ENCODE results near the gene SDHAF2. TPM values are rescaled to one million over a fixed set of nuclear protein-coding genes. Genes with fewer than 3 reads are reported as not detected.
A peak's percentile ranks its signal among the peaks of the same experiment; 100 is the strongest.

The SDHAF2 gene
- total and polyA plus RNA-seq, 2 of the 13 experiments (the other 11 are each of a cell fraction or from before 2014, with no cell fraction given) = 44.2 to 70.4 TPM

DNA sequence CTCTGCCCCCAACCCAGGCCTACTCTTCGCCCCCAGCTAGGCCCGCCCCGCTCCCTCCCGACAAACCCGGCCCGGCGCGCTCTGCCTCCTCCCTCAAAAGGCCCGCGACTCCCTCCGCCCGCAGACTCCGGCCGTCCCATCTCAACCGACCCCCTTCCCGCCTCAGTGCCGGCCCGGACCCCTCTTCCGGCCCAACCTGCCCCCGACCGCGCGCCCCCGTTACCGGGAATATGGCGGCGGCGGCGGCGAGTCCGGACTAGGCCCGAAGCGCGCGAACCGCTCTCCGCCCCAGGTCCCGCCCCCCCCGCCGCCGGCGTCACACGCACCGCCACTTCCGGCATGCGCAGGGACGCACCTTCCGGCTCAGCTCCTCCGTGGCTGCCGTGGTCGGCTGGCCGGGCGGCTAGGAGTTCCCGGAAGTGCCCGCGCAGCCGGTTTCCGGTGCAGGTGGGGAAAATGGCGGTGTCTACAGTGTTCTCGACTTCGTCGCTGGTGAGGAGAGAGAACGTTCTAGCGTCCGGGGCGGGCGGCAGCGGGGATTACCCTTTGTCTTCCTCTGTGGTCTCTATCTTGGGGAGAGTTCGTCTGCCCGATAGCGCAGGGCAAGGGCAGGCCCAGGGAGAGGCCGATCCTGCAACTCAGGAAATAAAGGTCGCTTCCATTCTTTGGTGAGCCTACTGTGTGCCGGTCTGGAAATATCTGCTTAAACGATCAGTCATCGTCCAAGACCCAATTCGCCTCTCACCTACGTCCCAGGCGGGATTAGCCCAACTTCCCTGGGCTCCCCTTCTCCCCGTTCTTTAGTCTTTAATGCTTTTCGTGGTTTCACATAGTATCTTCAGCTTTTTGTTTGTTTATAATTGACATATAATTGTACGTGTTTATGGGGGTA, at the start of gene SDHAF2, which contains the start of gene CPSF7 (continued):
- TF ChIP-seq TCF12 (IDR thresholded peaks at IDR 0.05) (no peak), TCF12 (CRISPR knock-in tag; IDR thresholded peaks at IDR 0.05) (peak; percentile 81; the same call in 1 of the 2 replicates), ZNF652 (CRISPR knock-in tag; IDR thresholded peaks at IDR 0.05; ENCODE audit: borderline replicate concordance, low read depth) (no peak), MBD4 (IDR thresholded peaks at IDR 0.05; ENCODE audit: borderline replicate concordance, low read length) (no peak), ATF7-NPFF (CRISPR knock-in tag; IDR thresholded peaks at IDR 0.05; ENCODE audit: low read depth) (peak; percentile 93), JDP2 (CRISPR knock-in tag; IDR thresholded peaks at IDR 0.05; ENCODE audit: borderline replicate concordance) (no peak; the same call in 1 of the 2 replicates), CENPX (CRISPR knock-in tag; IDR thresholded peaks at IDR 0.05) (no peak)
- TF ChIP-seq, protein P1, sequence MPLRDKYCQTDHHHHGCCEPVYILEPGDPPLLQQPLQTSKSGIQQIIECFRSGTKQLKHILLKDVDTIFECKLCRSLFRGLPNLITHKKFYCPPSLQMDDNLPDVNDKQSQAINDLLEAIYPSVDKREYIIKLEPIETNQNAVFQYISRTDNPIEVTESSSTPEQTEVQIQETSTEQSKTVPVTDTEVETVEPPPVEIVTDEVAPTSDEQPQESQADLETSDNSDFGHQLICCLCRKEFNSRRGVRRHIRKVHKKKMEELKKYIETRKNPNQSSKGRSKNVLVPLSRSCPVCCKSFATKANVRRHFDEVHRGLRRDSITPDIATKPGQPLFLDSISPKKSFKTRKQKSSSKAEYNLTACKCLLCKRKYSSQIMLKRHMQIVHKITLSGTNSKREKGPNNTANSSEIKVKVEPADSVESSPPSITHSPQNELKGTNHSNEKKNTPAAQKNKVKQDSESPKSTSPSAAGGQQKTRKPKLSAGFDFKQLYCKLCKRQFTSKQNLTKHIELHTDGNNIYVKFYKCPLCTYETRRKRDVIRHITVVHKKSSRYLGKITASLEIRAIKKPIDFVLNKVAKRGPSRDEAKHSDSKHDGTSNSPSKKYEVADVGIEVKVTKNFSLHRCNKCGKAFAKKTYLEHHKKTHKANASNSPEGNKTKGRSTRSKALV (CRISPR knock-in tag; IDR thresholded peaks at IDR 0.05) = peak; percentile 57; the same call in 1 of the 2 replicates
- TF ChIP-seq, protein P2, sequence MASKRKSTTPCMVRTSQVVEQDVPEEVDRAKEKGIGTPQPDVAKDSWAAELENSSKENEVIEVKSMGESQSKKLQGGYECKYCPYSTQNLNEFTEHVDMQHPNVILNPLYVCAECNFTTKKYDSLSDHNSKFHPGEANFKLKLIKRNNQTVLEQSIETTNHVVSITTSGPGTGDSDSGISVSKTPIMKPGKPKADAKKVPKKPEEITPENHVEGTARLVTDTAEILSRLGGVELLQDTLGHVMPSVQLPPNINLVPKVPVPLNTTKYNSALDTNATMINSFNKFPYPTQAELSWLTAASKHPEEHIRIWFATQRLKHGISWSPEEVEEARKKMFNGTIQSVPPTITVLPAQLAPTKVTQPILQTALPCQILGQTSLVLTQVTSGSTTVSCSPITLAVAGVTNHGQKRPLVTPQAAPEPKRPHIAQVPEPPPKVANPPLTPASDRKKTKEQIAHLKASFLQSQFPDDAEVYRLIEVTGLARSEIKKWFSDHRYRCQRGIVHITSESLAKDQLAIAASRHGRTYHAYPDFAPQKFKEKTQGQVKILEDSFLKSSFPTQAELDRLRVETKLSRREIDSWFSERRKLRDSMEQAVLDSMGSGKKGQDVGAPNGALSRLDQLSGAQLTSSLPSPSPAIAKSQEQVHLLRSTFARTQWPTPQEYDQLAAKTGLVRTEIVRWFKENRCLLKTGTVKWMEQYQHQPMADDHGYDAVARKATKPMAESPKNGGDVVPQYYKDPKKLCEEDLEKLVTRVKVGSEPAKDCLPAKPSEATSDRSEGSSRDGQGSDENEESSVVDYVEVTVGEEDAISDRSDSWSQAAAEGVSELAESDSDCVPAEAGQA (IDR thresholded peaks at IDR 0.05; ENCODE audit: low read depth) = peak; percentile 80; the same call in 1 of the 2 replicates
- TF ChIP-seq, protein P2 (CRISPR knock-in tag; IDR thresholded peaks at IDR 0.05; ENCODE audit: borderline replicate concordance) = peak; percentile 75; the same call in 1 of the 2 replicates
- TF ChIP-seq, protein P3, sequence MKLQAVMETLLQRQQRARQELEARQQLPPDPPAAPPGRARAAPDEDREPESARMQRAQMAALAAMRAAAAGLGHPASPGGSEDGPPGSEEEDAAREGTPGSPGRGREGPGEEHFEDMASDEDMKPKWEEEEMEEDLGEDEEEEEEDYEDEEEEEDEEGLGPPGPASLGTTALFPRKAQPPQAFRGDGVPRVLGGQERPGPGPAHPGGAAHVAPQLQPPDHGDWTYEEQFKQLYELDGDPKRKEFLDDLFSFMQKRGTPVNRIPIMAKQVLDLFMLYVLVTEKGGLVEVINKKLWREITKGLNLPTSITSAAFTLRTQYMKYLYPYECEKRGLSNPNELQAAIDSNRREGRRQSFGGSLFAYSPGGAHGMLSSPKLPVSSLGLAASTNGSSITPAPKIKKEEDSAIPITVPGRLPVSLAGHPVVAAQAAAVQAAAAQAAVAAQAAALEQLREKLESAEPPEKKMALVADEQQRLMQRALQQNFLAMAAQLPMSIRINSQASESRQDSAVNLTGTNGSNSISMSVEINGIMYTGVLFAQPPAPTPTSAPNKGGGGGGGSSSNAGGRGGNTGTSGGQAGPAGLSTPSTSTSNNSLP (IDR thresholded peaks at IDR 0.05; ENCODE audit: low read depth, low read length) = no peak
- TF ChIP-seq, protein P4, sequence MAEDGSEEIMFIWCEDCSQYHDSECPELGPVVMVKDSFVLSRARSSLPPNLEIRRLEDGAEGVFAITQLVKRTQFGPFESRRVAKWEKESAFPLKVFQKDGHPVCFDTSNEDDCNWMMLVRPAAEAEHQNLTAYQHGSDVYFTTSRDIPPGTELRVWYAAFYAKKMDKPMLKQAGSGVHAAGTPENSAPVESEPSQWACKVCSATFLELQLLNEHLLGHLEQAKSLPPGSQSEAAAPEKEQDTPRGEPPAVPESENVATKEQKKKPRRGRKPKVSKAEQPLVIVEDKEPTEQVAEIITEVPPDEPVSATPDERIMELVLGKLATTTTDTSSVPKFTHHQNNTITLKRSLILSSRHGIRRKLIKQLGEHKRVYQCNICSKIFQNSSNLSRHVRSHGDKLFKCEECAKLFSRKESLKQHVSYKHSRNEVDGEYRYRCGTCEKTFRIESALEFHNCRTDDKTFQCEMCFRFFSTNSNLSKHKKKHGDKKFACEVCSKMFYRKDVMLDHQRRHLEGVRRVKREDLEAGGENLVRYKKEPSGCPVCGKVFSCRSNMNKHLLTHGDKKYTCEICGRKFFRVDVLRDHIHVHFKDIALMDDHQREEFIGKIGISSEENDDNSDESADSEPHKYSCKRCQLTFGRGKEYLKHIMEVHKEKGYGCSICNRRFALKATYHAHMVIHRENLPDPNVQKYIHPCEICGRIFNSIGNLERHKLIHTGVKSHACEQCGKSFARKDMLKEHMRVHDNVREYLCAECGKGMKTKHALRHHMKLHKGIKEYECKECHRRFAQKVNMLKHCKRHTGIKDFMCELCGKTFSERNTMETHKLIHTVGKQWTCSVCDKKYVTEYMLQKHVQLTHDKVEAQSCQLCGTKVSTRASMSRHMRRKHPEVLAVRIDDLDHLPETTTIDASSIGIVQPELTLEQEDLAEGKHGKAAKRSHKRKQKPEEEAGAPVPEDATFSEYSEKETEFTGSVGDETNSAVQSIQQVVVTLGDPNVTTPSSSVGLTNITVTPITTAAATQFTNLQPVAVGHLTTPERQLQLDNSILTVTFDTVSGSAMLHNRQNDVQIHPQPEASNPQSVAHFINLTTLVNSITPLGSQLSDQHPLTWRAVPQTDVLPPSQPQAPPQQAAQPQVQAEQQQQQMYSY (CRISPR knock-in tag; IDR thresholded peaks at IDR 0.05) = 0 out of 2 replicates have a peak, but pooled peaks have one; percentile 34
- TF ChIP-seq, protein P5, sequence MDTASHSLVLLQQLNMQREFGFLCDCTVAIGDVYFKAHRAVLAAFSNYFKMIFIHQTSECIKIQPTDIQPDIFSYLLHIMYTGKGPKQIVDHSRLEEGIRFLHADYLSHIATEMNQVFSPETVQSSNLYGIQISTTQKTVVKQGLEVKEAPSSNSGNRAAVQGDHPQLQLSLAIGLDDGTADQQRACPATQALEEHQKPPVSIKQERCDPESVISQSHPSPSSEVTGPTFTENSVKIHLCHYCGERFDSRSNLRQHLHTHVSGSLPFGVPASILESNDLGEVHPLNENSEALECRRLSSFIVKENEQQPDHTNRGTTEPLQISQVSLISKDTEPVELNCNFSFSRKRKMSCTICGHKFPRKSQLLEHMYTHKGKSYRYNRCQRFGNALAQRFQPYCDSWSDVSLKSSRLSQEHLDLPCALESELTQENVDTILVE (CRISPR knock-in tag; IDR thresholded peaks at IDR 0.05) = peak; percentile 99
